T-helper 2 cell treated with Interferon-gamma antibody and Interleukin-4, amounts not matched to agents 100 ng/mL and 5 ng/mL, for 36 hours (primary cell): Measurements from ENCODE around the gene SRGAP1. TPM values are rescaled to one million over a fixed set of nuclear protein-coding genes. Genes with fewer than 3 reads are reported as not detected.

Experiments
- intact Hi-C: fragments of 100-400 bp; cut with micrococcal nuclease; formaldehyde crosslinking; loops from one replicate; pipeline ENCODE4 v1.15.1; 2023
- total RNA-seq: library from RNA; stranded (reverse); gene quantifications from 2 replicates; pipeline ENCODE4 v1.2.3, GENCODE V29; 2022

Gene SRGAP1
- total RNA-seq, 1 donor from 2014 or later: 0.20 TPM

DNA sequence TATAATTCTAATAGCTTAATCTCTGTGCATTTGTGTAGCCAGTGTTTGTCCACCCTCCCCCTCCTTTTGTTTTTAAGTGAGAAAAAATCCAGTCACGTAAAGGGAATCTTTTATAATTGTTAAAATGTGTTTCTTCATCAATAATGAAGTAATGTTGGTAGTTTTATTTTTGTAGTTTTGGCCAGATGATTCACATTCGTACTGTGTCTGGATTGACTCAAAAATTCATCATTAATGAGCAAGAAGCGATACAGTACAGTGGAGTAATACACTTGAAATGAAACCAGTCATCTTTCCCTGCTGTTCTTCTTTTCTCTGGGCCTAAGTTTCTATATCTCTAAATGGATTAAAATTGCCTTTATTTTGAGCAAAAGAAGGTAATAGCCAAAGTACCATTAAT lies 86.5 kb downstream of the SRGAP1 start:
- intact Hi-C loops: no loop called here

GRCh38 chr12:63931703-63932102 lies 87.2 kb downstream of the SRGAP1 start:
- intact Hi-C loops: no loop called here

DNA sequence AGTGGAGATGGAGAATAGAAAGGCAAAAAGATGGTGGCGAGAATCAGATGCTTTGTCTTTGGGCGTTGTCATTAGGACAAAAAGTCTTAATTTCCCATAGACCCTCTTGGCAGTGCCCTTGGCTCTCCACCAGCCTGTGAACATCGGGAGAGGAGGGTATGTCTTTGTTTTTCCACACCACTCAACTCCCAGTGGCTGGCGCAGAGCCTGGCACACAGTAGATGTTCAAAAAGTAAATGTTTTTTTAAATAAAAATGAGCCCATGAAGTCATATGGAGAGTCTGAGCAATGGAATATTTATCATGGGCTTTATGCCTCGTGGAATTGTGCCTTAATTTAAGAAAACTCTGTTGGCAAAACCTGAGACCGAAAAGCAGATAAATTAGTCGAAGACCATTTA lies 90.4 kb downstream of the SRGAP1 start:
- intact Hi-C loops: no loop called here

DNA sequence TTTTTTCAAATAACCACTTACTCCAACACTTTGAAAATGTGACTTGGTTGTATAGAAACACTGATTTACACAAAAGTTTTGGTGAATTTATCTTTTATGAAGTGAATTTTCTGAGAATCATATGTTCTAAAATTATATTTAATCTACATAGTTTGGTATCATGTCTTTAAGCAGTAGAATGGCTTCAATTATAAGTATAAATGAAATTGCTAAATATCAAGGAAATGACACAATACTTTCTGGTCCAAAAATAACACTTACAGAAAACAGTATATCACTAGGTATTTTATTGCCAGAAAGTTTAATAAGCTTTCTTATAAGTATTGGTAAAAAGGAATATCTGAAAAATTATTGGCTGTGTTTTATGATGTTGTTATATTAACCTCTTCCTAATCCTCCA lies 90.9 kb downstream of the SRGAP1 start:
- intact Hi-C loops: no loop called here

DNA sequence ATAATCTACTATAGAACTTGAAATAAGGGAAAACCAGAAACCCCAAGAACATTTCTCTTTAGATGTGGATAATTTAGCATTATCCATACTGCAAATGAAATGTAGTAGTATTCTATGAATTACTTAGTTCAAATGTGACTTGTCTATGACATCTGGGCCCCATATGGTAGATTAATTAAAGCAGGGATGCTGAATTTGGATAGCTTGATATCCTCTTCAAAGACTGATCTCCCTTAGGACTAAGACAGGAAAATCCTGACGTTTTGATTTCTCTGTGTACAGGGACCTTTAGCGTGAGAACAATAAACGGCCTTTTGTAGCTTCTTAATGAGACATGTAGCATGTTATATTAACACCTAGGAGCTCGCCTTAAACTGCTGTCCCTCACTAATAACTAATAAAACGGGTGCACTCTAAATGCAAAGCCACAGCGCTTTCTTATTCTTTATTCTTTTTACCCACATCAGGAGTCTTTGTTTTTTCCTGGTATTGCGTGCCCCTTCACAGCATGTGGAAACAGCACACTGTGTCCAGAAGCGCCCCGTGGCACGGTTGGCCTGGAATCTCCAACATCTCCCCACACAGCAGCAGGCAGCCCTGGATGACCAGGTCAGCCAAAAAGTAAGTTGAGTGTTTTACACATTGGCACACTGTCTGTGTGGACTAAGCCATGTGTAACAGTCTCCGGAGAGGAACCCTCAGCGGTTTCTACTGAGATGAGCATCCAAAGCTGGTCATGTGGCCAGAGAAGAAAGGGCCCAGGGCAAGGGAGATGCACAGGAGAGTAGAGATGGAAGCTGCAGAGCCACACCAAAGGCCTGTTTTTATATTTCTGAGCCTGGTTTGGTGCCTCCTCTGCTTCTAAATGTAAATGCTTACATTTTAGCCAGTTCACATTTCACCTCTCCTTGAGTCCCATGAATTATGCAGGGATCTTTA lies 93.1 kb downstream of the SRGAP1 start:
- intact Hi-C loops: no loop called here

DNA sequence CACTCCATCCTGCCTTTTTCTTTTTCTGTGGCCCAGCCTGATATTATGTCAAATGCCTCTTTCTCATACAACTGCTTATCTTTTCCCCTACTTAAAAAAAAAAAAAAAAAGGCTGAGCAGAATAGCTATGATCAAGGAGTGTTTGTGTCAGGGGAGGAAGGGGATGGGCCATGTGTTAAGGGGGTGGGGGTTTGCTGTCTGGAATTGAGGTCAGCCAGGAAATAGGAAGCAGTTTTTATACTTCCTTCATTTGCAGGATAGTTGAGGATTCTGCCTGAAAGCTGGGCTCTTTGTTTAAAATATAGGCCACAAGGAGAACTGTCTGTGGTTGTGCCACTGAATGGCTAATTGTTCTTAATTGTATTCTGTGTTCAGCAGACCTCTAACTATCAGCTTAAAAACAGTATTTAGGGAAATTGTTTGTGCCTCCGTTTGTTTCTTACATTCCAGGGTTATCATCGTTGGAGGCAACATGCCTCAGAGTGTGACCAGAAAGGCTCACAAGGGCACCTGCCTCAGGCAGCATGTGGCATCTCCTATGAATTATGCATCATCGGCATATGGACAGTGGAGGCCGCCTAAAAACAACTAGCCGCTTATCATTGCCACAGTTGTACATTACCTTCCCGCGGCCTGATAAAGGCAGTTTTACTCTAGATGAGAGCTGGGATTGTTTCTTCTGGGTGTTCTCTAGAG lies 96.0 kb downstream of the SRGAP1 start:
- intact Hi-C loops: no loop called here

GRCh38 chr12:63941166-63941800 lies 96.8 kb downstream of the SRGAP1 start:
- intact Hi-C loops: no loop called here

GRCh38 chr12:63941879-63942278 lies 97.4 kb downstream of the SRGAP1 start:
- intact Hi-C loops: no loop called here

GRCh38 chr12:63942464-63943241 lies 98.2 kb downstream of the SRGAP1 start:
- intact Hi-C loops: no loop called here

GRCh38 chr12:63944034-63944579 lies 99.6 kb downstream of the SRGAP1 start:
- intact Hi-C loops: no loop called here

- intact Hi-C loops: no loop called here
These were observed 100.2 kb downstream of the SRGAP1 start for GRCh38 chr12:63944586-63945228.

GRCh38 chr12:63945777-63946176 lies 101.3 kb downstream of the SRGAP1 start:
- intact Hi-C loops: no loop called here

DNA sequence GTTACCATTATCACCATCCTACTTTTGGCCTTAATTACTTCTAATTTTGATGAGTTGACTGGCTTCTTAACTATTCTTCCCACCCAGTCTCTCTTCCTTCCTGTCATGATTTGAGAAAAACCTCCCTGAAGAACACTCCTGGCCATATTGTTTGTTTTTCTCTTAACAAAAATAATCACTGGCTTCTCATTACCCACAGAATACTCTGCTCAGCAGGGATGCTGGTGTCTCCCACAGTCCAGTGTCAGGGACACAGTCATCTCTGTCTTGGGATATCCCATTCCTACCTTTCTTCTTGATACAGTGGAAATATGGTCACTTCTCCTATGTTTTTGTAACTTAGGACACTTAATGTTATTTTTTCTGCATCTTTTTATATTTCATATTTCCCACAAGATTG lies 103.7 kb downstream of the SRGAP1 start:
- intact Hi-C loops: no loop called here

GRCh38 chr12:63949902-63950301 lies 105.4 kb downstream of the SRGAP1 start:
- intact Hi-C loops: no loop called here

GRCh38 chr12:63952995-63953394 lies 108.5 kb downstream of the SRGAP1 start:
- intact Hi-C loops: no loop called here

GRCh38 chr12:63955831-63956666 lies 111.5 kb downstream of the SRGAP1 start:
- intact Hi-C loops: no loop called here

- intact Hi-C loops: no loop called here
These were observed 113.0 kb downstream of the SRGAP1 start for GRCh38 chr12:63957496-63957895.

GRCh38 chr12:63958876-63959580 lies 114.5 kb downstream of the SRGAP1 start:
- intact Hi-C loops: no loop called here

DNA sequence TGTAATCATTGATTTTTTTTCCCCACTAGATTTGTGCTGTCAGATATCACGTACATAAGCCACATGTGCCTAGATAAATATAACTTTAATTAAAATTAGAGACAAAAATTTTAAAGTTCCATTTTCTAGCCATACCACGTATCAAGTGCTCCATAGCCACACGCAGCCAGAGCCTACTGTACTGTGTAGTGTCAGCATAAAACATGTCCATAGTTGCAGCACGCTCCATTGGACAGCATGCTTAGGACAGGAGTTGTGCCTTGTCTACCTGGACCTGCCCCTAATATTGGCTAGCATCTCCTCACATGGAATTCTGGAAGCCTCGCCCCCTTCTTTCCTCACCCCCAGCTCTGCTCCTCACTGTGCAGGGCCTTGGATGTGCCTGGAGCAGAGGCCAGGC lies 116.5 kb downstream of the SRGAP1 start:
- intact Hi-C loops: no loop called here
